HG02943 (cell line): ENCODE data around the gene CACNA1A.

ENCODE experiments used
- ATAC-seq: cut with Tn5 transposase; IDR thresholded peaks from one replicate; pipeline ENCODE4 v1.9.1; 2021; ENCODE audit warnings: mild to moderate bottlenecking, low read depth, moderate library complexity; ENCODE audit not compliant: unreplicated experiment

CACNA1A gene

DNA sequence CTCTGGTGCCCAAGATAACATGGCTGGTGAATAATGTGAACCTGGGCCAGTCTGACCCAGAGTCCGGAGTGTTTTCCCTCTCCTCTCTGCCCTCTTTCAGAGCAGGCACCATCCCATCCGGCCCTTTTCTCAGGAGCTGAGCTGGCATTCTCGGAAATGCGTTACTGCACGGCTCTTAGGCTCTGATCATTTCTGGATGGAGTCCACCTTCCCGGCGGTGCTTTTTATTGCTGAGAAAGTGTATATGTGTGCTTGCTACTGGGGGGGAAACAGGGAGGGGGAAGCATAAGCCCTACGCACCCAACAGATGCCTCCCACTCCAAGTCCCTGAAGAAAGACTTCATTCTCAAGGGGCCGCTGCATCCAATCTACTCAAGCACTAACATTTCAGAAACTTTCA, 6.6 kb downstream of the CACNA1A start:
- no peak for ATAC-seq

DNA sequence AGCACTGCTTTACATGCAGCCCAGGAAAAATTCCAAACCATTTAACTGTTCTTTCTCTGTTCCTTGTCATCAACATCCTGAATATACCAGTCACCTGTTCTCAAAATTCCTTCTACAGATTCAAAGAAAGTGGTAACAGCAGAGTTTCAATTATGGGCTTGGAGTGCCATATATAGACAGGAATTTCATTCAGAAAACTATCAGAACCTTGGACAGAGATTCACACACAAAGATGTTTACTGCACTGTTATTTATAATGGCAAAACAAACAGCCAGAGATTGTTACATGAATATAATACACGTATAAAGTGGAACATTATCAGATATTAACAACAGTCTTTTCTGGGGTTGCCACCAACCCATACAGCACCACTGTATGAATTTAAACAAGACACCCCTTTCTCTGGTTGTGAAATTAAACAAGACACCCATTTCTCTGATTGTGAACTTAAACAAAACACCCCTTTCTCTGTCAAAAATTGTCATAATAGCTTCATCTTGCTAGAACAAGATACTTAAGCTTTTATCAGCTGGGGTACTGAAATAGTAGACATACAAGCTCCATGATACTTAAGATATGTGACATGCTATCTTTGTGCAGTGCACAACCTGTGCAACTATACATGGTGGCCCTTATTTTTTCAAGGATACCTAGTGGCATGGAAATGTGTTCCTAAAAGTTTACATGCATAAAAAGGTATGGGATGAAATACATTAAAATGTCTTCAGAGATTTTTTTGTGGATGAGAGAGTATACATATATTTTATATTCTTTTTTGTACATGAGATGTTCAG, 12.6 kb downstream of the CACNA1A start:
- ATAC-seq, result no peak

GRCh38 chr19:13492128-13492527, 14.2 kb downstream of the CACNA1A start:
- no peak for ATAC-seq

- no peak for ATAC-seq
Observed at GRCh38 chr19:13487985-13488384, 18.3 kb downstream of the CACNA1A start.

GRCh38 chr19:13484166-13484565, 22.1 kb downstream of the CACNA1A start:
- ATAC-seq, result no peak

DNA sequence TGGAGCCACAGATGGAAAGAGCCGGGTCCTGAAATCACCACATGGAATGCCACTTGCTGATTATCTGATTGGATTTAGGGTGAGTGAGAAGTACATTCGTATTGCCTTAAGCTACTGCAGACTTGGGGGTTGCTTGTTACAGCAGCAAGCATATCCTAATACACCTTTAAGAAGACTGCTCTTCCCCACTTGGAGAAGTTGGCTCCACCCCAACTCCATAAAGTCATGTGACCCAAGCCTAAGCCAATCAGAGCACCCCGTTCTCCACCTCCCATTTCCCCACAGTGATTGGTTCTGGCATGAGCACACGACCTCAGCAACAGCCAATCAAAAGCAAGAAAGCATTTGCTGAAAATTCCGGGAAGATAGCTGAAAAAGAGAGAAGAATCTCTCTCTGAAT, 23.1 kb downstream of the CACNA1A start:
- no peak for ATAC-seq

DNA sequence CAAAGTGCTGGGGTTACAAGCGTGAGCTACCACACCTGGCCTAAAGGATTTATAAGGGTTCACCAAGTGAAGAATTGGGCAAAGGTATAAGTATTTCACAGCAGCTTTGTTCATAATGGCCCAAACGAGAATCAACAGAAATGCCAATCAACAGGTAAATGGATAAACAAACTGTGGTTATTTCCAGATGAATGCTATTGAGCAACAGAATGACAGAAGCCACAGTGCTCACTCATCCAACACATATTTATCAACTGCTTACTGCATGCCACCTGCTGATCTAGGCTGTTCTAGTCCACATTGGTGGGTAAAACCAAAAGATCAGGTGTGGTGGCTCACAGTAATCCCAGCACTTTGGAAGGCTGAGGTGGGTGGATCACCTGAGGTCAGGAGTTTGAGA, 27.7 kb downstream of the CACNA1A start:
- no peak for ATAC-seq

DNA sequence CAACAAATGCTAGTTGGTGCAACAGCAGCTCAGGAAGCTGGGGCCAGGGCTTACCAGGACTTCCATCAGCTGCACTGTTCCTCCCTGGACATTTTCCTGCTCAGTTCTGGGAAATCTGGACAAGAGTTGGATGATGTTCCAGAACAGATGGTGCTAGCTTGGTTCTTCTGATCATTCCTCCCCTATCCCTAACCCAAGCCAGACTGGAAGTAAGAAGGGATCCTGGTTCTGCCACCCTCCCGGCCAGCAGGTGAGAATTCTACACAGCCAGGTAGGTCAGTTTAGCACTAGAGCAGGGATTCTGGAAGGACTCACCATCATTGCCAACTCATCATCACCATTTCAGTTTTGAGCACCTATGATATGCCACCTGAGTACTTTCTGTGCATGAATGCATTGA, 30.2 kb downstream of the CACNA1A start:
- no peak for ATAC-seq

DNA sequence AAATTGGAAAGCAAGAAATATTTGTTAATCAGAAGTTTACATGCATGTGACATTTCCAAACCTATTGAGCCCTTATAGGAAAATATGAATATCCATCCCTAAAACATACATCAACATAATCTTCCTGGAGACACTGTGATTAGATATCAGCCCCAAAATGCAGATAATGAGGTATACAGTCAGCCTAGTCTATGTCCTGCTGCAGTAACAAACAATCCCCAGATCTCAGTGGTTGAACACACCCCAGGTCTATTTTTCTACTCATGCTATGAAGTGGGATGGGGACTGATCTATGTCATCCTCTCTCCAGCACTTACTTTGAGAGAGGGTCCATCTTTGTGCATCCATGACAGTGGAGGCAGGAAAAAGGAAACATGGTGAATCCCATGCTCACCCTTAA, 31.2 kb downstream of the CACNA1A start:
- no peak for ATAC-seq

- ATAC-seq, result no peak
Observed at GRCh38 chr19:13466697-13467096, 39.6 kb downstream of the CACNA1A start.

DNA sequence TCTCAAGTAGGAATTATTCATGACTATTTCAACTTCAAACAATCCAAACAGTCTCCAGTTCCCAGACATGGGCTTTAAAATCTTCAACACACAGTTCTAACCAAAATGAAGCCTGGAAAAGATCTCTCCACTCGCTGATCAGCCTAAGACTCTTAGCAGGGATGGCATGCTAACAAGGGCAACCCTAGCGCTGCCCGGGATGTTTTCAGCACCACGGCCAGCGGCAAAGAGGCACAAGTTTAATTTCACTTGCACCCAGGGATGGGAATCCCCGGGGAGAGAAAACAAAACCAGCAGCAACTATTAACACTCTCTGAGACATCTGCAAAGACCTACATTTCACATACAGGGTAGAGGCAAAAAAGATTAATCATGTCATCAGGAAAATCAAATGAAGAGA, 43.0 kb downstream of the CACNA1A start:
- ATAC-seq, result no peak

- ATAC-seq, result no peak
Observed at GRCh38 chr19:13461536-13461935, 44.7 kb downstream of the CACNA1A start.

GRCh38 chr19:13460045-13460444, 46.2 kb downstream of the CACNA1A start:
- ATAC-seq, result no peak

- ATAC-seq, result no peak
Observed at GRCh38 chr19:13459351-13459750, 46.9 kb downstream of the CACNA1A start.

DNA sequence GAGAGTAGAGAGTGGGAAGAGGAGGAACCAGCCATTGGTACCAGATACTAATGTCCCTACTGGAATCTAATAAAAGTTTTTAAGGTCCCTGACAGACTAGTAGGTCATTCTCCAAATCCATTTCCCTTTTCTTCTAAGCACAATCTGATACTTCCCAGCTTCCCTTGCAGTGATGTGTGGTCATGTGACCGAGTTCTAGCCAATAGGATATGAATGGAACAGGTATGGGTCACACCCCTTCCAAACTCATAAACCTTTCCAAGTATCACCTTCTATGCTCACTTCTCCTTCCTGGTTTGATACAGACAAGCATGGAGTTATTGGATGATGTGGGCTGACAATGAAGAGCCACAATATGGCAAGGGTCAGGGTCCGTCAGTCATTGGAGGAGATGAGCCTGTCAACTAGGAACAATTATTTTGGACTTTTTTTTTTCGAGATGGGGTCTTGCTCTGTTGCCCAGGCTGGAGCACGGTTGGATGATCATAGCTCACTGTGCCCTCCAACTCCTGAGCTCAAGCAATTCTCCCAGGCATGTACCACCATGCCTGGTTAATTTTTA, 54.8 kb downstream of the CACNA1A start:
- ATAC-seq, result no peak

- no peak for ATAC-seq
Observed at GRCh38 chr19:13447978-13448377, 58.3 kb downstream of the CACNA1A start.

DNA sequence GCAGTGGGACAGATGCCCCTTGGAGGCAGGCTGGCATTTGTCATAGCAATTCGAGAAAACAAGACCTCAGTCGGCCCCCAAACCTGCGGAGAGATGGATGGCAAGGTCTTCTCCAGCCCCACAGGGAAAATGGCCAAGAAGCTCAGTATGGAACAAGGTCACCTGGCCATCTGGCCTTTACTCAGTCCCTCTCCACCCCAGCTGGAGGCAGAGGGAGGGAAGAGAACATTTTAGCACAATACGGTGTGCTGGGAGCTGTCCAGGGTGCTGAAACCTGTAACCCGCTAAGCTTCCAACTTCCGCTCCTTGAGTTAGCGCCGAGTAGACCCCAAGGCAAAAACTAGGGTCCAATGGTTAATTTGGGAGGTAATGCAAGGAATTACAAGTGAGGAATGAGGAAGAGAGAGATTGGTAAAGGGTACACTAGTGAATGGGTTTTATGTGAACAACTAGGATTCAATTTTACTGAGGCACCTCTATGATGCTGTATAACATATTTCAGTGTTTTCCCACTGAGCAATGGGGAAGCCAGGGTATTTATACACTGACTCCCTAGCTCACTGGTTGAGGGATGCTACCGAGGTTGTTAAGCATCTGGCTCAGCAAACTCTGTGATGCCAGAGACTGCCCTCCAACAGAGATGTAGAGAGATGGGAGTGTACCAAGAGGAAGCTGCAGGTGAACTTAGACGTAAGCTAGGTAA, 64.3 kb downstream of the CACNA1A start:
- no peak for ATAC-seq

- no peak for ATAC-seq
Observed at GRCh38 chr19:13437919-13438618, 68.2 kb downstream of the CACNA1A start.

GRCh38 chr19:13436352-13436751, 69.9 kb downstream of the CACNA1A start:
- no peak for ATAC-seq

GRCh38 chr19:13430790-13431582, 75.3 kb downstream of the CACNA1A start:
- no peak for ATAC-seq
